ENCODE measurements around the gene STK11.
A peak's percentile ranks its signal among the peaks of the same experiment; 100 is the strongest.

STK11 gene

DNA sequence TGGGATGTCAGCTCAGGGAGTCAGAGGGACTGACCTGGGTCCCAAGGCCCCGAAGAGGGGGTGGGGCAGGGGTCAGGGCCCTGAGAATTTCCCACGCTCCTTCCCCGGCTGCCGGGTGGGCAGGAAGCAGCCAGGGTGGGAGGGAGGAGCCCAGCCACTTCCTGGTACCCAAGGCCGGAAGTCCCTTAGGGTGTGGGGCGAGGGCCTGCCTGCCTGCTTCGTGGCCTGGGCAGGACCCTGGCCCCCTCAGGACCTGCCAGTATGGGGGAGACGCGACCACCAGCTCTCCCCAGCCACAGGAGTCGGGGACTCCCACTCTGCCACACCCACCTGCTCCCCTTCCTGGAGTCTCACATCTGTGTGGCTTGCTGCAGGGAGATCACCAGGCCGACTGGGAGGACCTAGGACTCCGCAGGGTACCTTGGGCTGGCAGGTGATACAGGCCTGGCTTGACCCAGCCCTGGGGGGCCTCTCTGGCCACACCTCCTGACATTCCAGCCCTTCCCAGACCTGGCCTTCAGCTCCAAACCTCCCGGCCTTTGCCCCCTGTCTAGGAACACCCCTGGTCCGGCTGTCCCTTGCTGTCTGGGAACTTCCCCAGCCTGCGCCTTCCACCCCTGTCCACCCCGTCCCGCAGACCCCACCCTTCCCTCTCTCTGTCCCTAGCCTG lies 53.8 kb downstream of the STK11 start:
- Histone ChIP-seq H3K36me3 (ENCODE audit: control insufficient read depth in 1 of 2, insufficient read depth in 2 of 2, low read length in 2 of 2) (peaks cover 21 to 31% of the 10 kb centered on the region in 2 donors), H3K9me3 (ENCODE audit: control insufficient read depth in 1 of 2, low read length in 2 of 2) (no peaks in the 10 kb centered on the region), H3K4me3 (ENCODE audit: low read depth in 1 of 2, low read length in 2 of 2) (peak overlapping the region; percentile 21 to 39), H3K4me1 (ENCODE audit: control insufficient read depth in 1 of 2, insufficient read depth in 2 of 2, low read length in 2 of 2) (peaks cover 20 to 66% of the 10 kb centered on the region in 2 donors), H3K27me3 (ENCODE audit: low read depth, low read length) (no peaks in the 10 kb centered on the region), H3K27ac (ENCODE audit: low read length) (peak overlapping the region; percentile 86)

- H3K4me1 ChIP-seq (ENCODE audit: control insufficient read depth in 1 of 2, insufficient read depth in 2 of 2, low read length in 2 of 2): peaks cover 17 to 59% of the 10 kb centered on the region in 2 donors
- peak overlapping the region; percentile 86 for H3K27ac ChIP-seq (ENCODE audit: low read length)
- H3K4me3 ChIP-seq (ENCODE audit: low read depth in 1 of 2, low read length in 2 of 2): peak overlapping the region in 1 of 2 donors; percentile 75
- no peaks in the 10 kb centered on the region for H3K9me3 ChIP-seq (ENCODE audit: control insufficient read depth in 1 of 2, low read length in 2 of 2)
- peaks cover 13 to 25% of the 10 kb centered on the region in 2 donors for H3K36me3 ChIP-seq (ENCODE audit: control insufficient read depth in 1 of 2, insufficient read depth in 2 of 2, low read length in 2 of 2)
- H3K27me3 ChIP-seq (ENCODE audit: low read depth, low read length): no peaks in the 10 kb centered on the region
Measured at GRCh38 chr19:1259876-1260748, 54.5 kb downstream of the STK11 start.

DNA sequence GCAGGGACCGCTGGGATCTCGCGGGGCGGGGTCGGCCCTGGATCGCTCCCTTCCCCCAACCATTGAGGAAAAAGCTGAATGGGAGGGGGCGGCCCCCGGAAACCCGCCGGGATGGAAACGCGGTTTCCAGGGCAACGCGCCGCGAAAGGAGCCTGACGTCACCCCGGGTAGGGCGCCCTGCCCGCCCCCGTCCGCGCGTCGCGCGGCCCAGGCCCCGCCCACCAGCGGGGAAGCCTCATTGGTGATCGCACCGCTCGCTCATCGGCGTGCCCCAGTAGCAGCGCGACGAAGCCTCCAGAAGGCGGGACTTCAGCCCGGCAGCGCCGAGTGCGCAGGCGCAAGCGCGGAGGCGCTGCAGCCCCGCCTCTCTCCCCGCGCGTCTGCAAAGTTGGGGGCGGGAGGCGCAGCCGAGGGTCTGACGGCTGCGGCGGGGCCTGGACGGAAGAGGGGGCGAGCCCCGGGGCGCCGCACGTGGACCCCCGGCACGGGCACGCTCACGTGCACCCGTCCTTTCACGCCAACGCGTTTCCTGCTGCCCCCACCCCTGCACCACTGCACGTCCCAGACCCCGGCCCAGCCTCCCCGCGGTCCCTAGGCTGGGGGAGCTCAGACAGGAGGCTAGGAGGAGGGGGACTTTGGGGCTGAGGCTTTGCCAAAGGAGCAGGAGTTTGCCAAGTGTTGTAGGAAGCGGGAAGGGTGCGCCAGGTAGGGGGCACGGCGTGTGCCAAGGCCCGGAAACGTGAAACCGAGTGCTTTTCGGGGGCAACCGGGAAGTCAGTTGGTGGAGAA lies 55.4 kb downstream of the STK11 start:
- H3K4me3 ChIP-seq (ENCODE audit: low read depth in 1 of 2, low read length in 2 of 2): peak overlapping the region; percentile 73 to 75
- peaks cover 5 to 16% of the 10 kb centered on the region in 2 donors for H3K36me3 ChIP-seq (ENCODE audit: control insufficient read depth in 1 of 2, insufficient read depth in 2 of 2, low read length in 2 of 2)
- no peaks in the 10 kb centered on the region for H3K27me3 ChIP-seq (ENCODE audit: low read depth, low read length)
- peak overlapping the region; percentile 92 for H3K27ac ChIP-seq (ENCODE audit: low read length)
- peaks cover 17 to 58% of the 10 kb centered on the region in 2 donors for H3K4me1 ChIP-seq (ENCODE audit: control insufficient read depth in 1 of 2, insufficient read depth in 2 of 2, low read length in 2 of 2)
- H3K9me3 ChIP-seq (ENCODE audit: control insufficient read depth in 1 of 2, low read length in 2 of 2): no peaks in the 10 kb centered on the region

- H3K4me3 ChIP-seq (ENCODE audit: low read depth in 1 of 2, low read length in 2 of 2): peak overlapping the region; percentile 73 to 75
- H3K27ac ChIP-seq (ENCODE audit: low read length): peak overlapping the region; percentile 92
- H3K36me3 ChIP-seq (ENCODE audit: control insufficient read depth in 1 of 2, insufficient read depth in 2 of 2, low read length in 2 of 2): peaks cover 3 to 13% of the 10 kb centered on the region in 2 donors
- H3K4me1 ChIP-seq (ENCODE audit: control insufficient read depth in 1 of 2, insufficient read depth in 2 of 2, low read length in 2 of 2): peaks cover 17 to 59% of the 10 kb centered on the region in 2 donors
- no peaks in the 10 kb centered on the region for H3K27me3 ChIP-seq (ENCODE audit: low read depth, low read length)
- H3K9me3 ChIP-seq (ENCODE audit: control insufficient read depth in 1 of 2, low read length in 2 of 2): no peaks in the 10 kb centered on the region
Measured at GRCh38 chr19:1261538-1261797, 55.9 kb downstream of the STK11 start.

- Histone ChIP-seq H3K4me3 (ENCODE audit: low read depth in 1 of 2, low read length in 2 of 2) (peak overlapping the region; percentile 73 to 75), H3K27me3 (ENCODE audit: low read depth, low read length) (no peaks in the 10 kb centered on the region), H3K4me1 (ENCODE audit: control insufficient read depth in 1 of 2, insufficient read depth in 2 of 2, low read length in 2 of 2) (peaks cover 17 to 59% of the 10 kb centered on the region in 2 donors), H3K9me3 (ENCODE audit: control insufficient read depth in 1 of 2, low read length in 2 of 2) (no peaks in the 10 kb centered on the region), H3K36me3 (ENCODE audit: control insufficient read depth in 1 of 2, insufficient read depth in 2 of 2, low read length in 2 of 2) (peaks cover 0 to 8% of the 10 kb centered on the region in 2 donors), H3K27ac (ENCODE audit: low read length) (peak overlapping the region; percentile 92)
Measured at GRCh38 chr19:1261798-1262622, 56.4 kb downstream of the STK11 start.

GRCh38 chr19:1262623-1263123 lies 57.1 kb downstream of the STK11 start:
- H3K36me3 ChIP-seq (ENCODE audit: control insufficient read depth in 1 of 2, insufficient read depth in 2 of 2, low read length in 2 of 2): peaks cover 0 to 3% of the 10 kb centered on the region in 2 donors
- H3K4me1 ChIP-seq (ENCODE audit: control insufficient read depth in 1 of 2, insufficient read depth in 2 of 2, low read length in 2 of 2): peaks cover 21 to 61% of the 10 kb centered on the region in 2 donors
- H3K4me3 ChIP-seq (ENCODE audit: low read depth in 1 of 2, low read length in 2 of 2): no peak overlapping the region
- H3K27me3 ChIP-seq (ENCODE audit: low read depth, low read length): no peaks in the 10 kb centered on the region
- peak overlapping the region; percentile 92 for H3K27ac ChIP-seq (ENCODE audit: low read length)
- H3K9me3 ChIP-seq (ENCODE audit: control insufficient read depth in 1 of 2, low read length in 2 of 2): no peaks in the 10 kb centered on the region

DNA sequence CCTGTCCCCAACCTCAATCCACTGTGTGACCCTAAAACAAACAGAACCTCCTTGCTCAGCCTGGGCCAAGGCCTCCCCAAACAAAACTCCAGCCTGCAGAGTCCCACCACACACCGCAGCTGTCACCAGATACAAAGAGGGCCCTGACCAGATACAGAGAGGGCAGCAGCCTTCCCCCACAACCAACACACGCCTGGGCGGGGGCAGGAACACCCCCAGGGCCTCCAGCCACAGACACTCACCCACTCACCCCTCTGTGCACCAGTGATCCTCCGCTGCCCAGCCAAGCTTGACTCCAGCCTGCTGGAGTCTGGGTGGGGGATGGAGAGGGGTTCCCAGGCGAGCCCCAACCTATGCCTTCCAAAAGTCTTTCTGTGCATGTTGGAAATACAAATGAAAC lies 57.6 kb downstream of the STK11 start:
- H3K36me3 ChIP-seq (ENCODE audit: control insufficient read depth in 1 of 2, insufficient read depth in 2 of 2, low read length in 2 of 2): no peaks in the 10 kb centered on the region
- no peaks in the 10 kb centered on the region for H3K27me3 ChIP-seq (ENCODE audit: low read depth, low read length)
- no peaks in the 10 kb centered on the region for H3K9me3 ChIP-seq (ENCODE audit: control insufficient read depth in 1 of 2, low read length in 2 of 2)
- peak overlapping the region; percentile 92 for H3K27ac ChIP-seq (ENCODE audit: low read length)
- H3K4me1 ChIP-seq (ENCODE audit: control insufficient read depth in 1 of 2, insufficient read depth in 2 of 2, low read length in 2 of 2): peaks cover 20 to 61% of the 10 kb centered on the region in 2 donors
- H3K4me3 ChIP-seq (ENCODE audit: low read depth in 1 of 2, low read length in 2 of 2): no peak overlapping the region

DNA sequence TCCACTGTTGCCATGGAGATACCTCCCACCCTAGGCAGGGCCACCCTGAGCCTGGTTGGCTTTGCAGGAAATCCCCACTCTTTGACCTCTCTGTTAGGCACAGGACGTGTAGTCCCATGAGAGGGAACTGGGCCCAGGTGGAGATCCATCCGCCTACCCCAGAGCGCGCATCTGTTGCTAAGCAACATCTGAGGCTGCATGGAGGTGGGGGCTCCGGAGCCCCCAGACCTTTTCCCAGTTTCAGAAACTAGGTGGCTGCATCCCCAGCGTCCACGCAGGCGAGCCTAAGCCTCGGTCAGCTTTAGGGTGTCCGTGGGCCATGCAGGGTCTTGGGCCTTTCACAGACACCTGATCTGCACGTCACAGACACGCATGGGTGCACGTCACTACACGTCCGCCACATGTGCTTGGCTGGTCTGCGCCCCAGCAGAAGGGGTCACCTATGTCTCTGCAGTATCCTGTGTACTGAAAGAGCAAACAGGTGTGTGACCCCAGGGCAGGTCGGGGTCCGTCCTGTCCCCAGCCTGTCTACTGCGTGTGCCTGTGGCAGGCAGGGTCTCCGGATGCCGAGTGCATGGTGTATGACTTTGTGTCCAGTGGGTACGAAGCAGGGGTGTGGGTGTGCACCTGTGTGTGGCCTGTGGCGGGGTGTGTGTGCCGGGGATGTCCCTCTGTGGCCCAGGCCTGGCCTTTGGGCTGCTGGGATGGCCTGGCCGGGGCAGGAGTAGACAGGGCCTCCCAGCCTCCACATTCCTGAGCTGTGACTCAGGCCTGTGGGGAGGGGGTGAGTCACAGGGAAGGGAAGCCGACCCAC lies 59.4 kb downstream of the STK11 start:
- H3K9me3 ChIP-seq (ENCODE audit: control insufficient read depth in 1 of 2, low read length in 2 of 2): no peaks in the 10 kb centered on the region
- H3K36me3 ChIP-seq (ENCODE audit: control insufficient read depth in 1 of 2, insufficient read depth in 2 of 2, low read length in 2 of 2): peaks cover 0 to 5% of the 10 kb centered on the region in 2 donors
- no peaks in the 10 kb centered on the region for H3K27me3 ChIP-seq (ENCODE audit: low read depth, low read length)
- peak overlapping the region; percentile 45 for H3K27ac ChIP-seq (ENCODE audit: low read length)
- H3K4me3 ChIP-seq (ENCODE audit: low read depth in 1 of 2, low read length in 2 of 2): no peak overlapping the region
- H3K4me1 ChIP-seq (ENCODE audit: control insufficient read depth in 1 of 2, insufficient read depth in 2 of 2, low read length in 2 of 2): peaks cover 15 to 65% of the 10 kb centered on the region in 2 donors

- peak overlapping the region; percentile 63 for H3K27ac ChIP-seq (ENCODE audit: low read length)
- H3K4me1 ChIP-seq (ENCODE audit: control insufficient read depth in 1 of 2, insufficient read depth in 2 of 2, low read length in 2 of 2): peaks cover 18 to 65% of the 10 kb centered on the region in 2 donors
- H3K36me3 ChIP-seq (ENCODE audit: control insufficient read depth in 1 of 2, insufficient read depth in 2 of 2, low read length in 2 of 2): peaks cover under 1 to 5% of the 10 kb centered on the region in 2 donors
- H3K27me3 ChIP-seq (ENCODE audit: low read depth, low read length): no peaks in the 10 kb centered on the region
- H3K9me3 ChIP-seq (ENCODE audit: control insufficient read depth in 1 of 2, low read length in 2 of 2): no peaks in the 10 kb centered on the region
- peak overlapping the region; percentile 16 to 61 for H3K4me3 ChIP-seq (ENCODE audit: low read depth in 1 of 2, low read length in 2 of 2)
Measured at GRCh38 chr19:1265615-1266128, 60.1 kb downstream of the STK11 start.
